ENCODE results near the gene PCNX2. TPM values are rescaled to one million over a fixed set of nuclear protein-coding genes. Genes with fewer than 3 reads are reported as not detected.

The PCNX2 gene
- total and polyA plus RNA-seq, 2 donors (not counting 3 experiments of a cell fraction or from before 2014, with no cell fraction given) = 6.6 to 11.0 TPM

- H3K9me1 ChIP-seq (replicated peaks; ENCODE audit: control insufficient read depth, extremely low read depth, insufficient read depth, low read length) = no peaks in the 10 kb centered on the region
- no peaks in the 10 kb centered on the region for H3K27me3 ChIP-seq (ENCODE audit: control insufficient read depth in 2 of 2, insufficient read depth in 2 of 2, low read length in 2 of 2)
- no peak overlapping the region for H3K4me3 ChIP-seq (replicated peaks in 1 of 3; ENCODE audit: insufficient read depth in 1 of 3, low read depth in 1 of 3, low read length in 3 of 3)
- H3K4me2 ChIP-seq (ENCODE audit: insufficient read depth, low read length) = no peak overlapping the region
- POLR2A ChIA-PET = no interaction called here
- intact Hi-C loops (cut with micrococcal nuclease) (no loop called here), dilution Hi-C loops (cut with MboI; ENCODE audit: extremely low pct_ligation_motif_present, low sequenced_read_pairs) (no loop called here)
- no peak overlapping the region for H3K27ac ChIP-seq (ENCODE audit: insufficient read depth, low read depth, low read length)
- H4K20me1 ChIP-seq (replicated peaks; ENCODE audit: control insufficient read depth, extremely low read depth, insufficient read depth, low read length) = no peaks in the 10 kb centered on the region
- DNase-seq (ENCODE audit: low read depth, low spot score) = no peak
- FAIRE-seq = no peak
- no peaks in the 10 kb centered on the region for H3K36me3 ChIP-seq (ENCODE audit: control insufficient read depth in 2 of 2, extremely low read depth in 1 of 2, insufficient read depth in 2 of 2, low read length in 2 of 2)
- no peak overlapping the region for H3K9ac ChIP-seq (replicated peaks; ENCODE audit: extremely low read depth, insufficient read depth, low read length)
- BruUV-seq (replicated peaks) = no TSS peak
- no peak overlapping the region for H2AFZ ChIP-seq (ENCODE audit: low read depth, low read length)
- no peak for TF ChIP-seq CTCF (IDR thresholded peaks at IDR 0.05; ENCODE audit: extremely low read depth in 1 of 2, insufficient read depth in 1 of 2, low read depth in 1 of 2, low read length in 2 of 2)
- TF ChIP-seq GATA2 (IDR thresholded peaks at IDR 0.05; ENCODE audit: insufficient read depth, insufficient read length, low read depth, low read length) = no peak
- TF ChIP-seq POLR2A (IDR thresholded peaks at IDR 0.05; ENCODE audit: low read depth, low read length) = no peak
- TF ChIP-seq MYC (IDR thresholded peaks at IDR 0.05; ENCODE audit: low read depth, low read length) = no peak
- no peak for TF ChIP-seq POLR2AphosphoS5 (IDR thresholded peaks at IDR 0.05; ENCODE audit: insufficient read depth, low read depth, low read length)
- TF ChIP-seq FOS (IDR thresholded peaks at IDR 0.05; ENCODE audit: borderline replicate concordance, insufficient read depth, low read length) = no peak
- TF ChIP-seq EZH2 (IDR thresholded peaks at IDR 0.05; ENCODE audit: borderline replicate concordance, low read depth, low read length, severe bottlenecking) = no peak
- no peak for TF ChIP-seq MAX (IDR thresholded peaks at IDR 0.05; ENCODE audit: insufficient read depth, insufficient read length)
- no peak for TF ChIP-seq JUN (IDR thresholded peaks at IDR 0.05; ENCODE audit: borderline replicate concordance, insufficient read depth, insufficient read length, low read depth)
- H3K9me3 ChIP-seq (replicated peaks; ENCODE audit: control insufficient read depth, insufficient read depth, low read length) = no peaks in the 10 kb centered on the region
- no peaks in the 10 kb centered on the region for H3K4me1 ChIP-seq (ENCODE audit: control insufficient read depth, extremely low read depth, insufficient read depth, low read length)
- H3K79me2 ChIP-seq (ENCODE audit: control insufficient read depth, insufficient read depth, low read length) = no peaks in the 10 kb centered on the region
- CTCF ChIA-PET = no interaction called here
Measured at GRCh38 chr1:233158322-233158721, 137.2 kb downstream of the PCNX2 start.
